NT2/D1 (cell line): Measurements from ENCODE around the gene PRKRA.

Source experiments
- SUZ12 ChIP-seq: IDR thresholded peaks from 2 replicates; pipeline ENCODE4 v1.6.1; 2011; ENCODE audit not compliant: insufficient read length, insufficient read depth; ENCODE audit errors: extremely low read depth
- YY1 ChIP-seq: IDR thresholded peaks from 2 replicates; pipeline ENCODE4 v1.6.1; 2011; ENCODE audit not compliant: insufficient read length, insufficient read depth
- ZNF274 ChIP-seq: IDR thresholded peaks from 2 replicates; pipeline ENCODE4 v1.6.1; 2011; ENCODE audit warnings: mild to moderate bottlenecking, low read depth, low read length

DNA sequence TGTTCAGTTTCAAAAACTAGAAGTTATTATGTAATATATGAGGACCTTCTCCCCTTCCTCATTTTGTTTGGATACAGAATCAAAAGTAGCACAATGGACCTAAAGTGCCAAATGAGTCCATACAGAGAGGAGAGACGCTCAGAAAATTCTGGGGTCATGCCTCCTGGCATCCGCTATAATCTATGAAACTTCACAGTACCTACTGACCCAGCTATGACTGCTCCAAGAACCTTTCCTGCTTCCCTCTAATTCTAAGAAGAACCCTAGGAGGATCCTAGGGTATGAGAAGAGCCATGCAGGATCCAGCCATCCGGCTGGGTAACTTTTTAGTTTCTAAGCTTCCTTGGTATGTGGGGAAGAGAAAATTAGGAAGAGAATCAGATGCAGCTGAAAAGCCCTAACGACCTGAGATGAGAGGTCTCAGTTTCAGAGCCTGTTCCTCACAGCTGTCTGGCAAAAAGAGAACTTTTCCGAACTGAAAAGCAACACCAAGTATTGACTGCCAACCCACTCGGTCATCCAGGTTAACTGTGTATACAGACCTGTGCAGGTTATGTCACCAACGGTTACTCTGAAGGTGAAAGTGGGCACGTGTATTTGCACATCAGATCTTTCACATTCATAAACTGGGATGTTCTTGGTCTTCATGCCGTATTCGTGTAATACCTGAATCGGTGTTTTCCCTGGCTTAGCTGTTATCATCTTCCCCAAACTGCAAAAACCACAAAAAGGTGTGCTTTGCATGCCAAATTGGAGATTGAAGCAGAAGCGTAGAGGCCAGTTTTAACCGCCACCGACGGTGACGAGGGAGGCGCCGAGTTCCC lies 1.1 kb downstream of the PRKRA start:
- TF ChIP-seq SUZ12 (no peak), ZNF274 (no peak), YY1 (no peak)
